GM23338 (cell line): ENCODE results near the gene ZNRF1. TPM values are rescaled to one million over a fixed set of nuclear protein-coding genes. Genes with fewer than 3 reads are reported as not detected.

Experiments used
- ATAC-seq: fragments of 200-7000 bp; cut with Tn5 transposase; 3 replicates; pipeline ENCODE4 v1.9.1; 2020
- DNase-seq: peaks from one replicate; pipeline ENCODE4 v3.0.0-alpha.2; 2015; ENCODE audit warnings: low spot score
- H2AFZ ChIP-seq: fragments of 200-600 bp; sonication (generic); 2 replicates; pipeline ENCODE4 v1.8.0; 2016; ENCODE audit warnings: antibody characterized with exemption, mild to moderate bottlenecking, moderate library complexity
- H3F3A ChIP-seq: fragments of 200-600 bp; sonication (generic); replicated peaks from 2 replicates; pipeline ENCODE4 v1.8.0; 2017; ENCODE audit warnings: antibody characterized with exemption, mixed run types, low read depth
- H3K27ac ChIP-seq: fragments of 200-600 bp; sonication (generic); 2 replicates; pipeline ENCODE4 v1.6.1; 2016; ENCODE audit warnings: low read depth
- H3K27me3 ChIP-seq: fragments of 200-600 bp; sonication (generic); 2 replicates; pipeline ENCODE4 v1.8.0; 2016; ENCODE audit warnings: mild to moderate bottlenecking, mixed run types, moderate library complexity; ENCODE audit not compliant: insufficient read depth
- H3K36me3 ChIP-seq: fragments of 200-600 bp; sonication (generic); 2 replicates; pipeline ENCODE4 v1.8.0; 2016; ENCODE audit warnings: mild to moderate bottlenecking; ENCODE audit not compliant: insufficient read depth
- H3K4me1 ChIP-seq: fragments of 200-600 bp; sonication (generic); 2 replicates; pipeline ENCODE4 v1.8.0; 2016; ENCODE audit warnings: mild to moderate bottlenecking, moderate library complexity; ENCODE audit not compliant: insufficient read depth
- H3K4me2 ChIP-seq: fragments of 200-600 bp; sonication (generic); 2 replicates; pipeline ENCODE4 v1.7.1; 2017; ENCODE audit warnings: mixed run types
- H3K4me3 ChIP-seq: fragments of 200-600 bp; sonication (generic); 2 replicates; pipeline ENCODE4 v1.6.1; 2016; ENCODE audit warnings: mixed run types
- H3K79me2 ChIP-seq: fragments of 200-600 bp; sonication (generic); replicated peaks from 2 replicates; pipeline ENCODE4 v1.8.0; 2017; ENCODE audit warnings: mild to moderate bottlenecking; ENCODE audit not compliant: insufficient read depth
- H3K9me2 ChIP-seq: fragments of 200-600 bp; sonication (generic); 2 replicates; pipeline ENCODE4 v1.8.0; 2017; ENCODE audit not compliant: insufficient read depth
- H4K20me1 ChIP-seq: fragments of 200-600 bp; sonication (generic); replicated peaks from 2 replicates; pipeline ENCODE4 v1.8.0; 2017; ENCODE audit warnings: mild to moderate bottlenecking; ENCODE audit not compliant: insufficient read depth
- H3K27ac Mint-ChIP-seq: 2 replicates; pipeline ENCODE4 v1.8.0; 2020; ENCODE audit warnings: inconsistent platforms, mild to moderate bottlenecking, moderate library complexity, mixed read lengths
- H3K27me3 Mint-ChIP-seq: 3 replicates; pipeline ENCODE4 v1.8.0; 2022; ENCODE audit warnings: low read depth, mild to moderate bottlenecking, moderate library complexity, mixed read lengths, inconsistent platforms; ENCODE audit not compliant: insufficient read depth, poor library complexity
- H3K36me3 Mint-ChIP-seq: 3 replicates; pipeline ENCODE4 v1.8.0; 2021; ENCODE audit warnings: low read depth, mild to moderate bottlenecking, inconsistent platforms, moderate library complexity, mixed read lengths
- H3K4me1 Mint-ChIP-seq: 3 replicates; pipeline ENCODE4 v1.8.0; 2020; ENCODE audit warnings: mild to moderate bottlenecking, inconsistent platforms, mixed read lengths
- H3K4me3 Mint-ChIP-seq: 3 replicates; pipeline ENCODE4 v1.8.0; 2021; ENCODE audit warnings: moderate library complexity, mild to moderate bottlenecking, inconsistent platforms, mixed read lengths
- H3K9me3 Mint-ChIP-seq: 3 replicates; pipeline ENCODE4 v1.8.0; 2020; ENCODE audit warnings: moderate library complexity, mild to moderate bottlenecking, inconsistent platforms, mixed read lengths
- CTCF ChIP-seq, 2 experiments: fragments of 200-600 bp in 1 of 2; sonication (generic) in 1 of 2; conservative IDR thresholded peaks; 2 replicates each; pipeline versions ENCODE4 v1.5.1 to v1.6.1; 2016 to 2017; ENCODE audit warnings: antibody characterized with exemption in 2 of 2, low read depth in 2 of 2, mild to moderate bottlenecking in 2 of 2, moderate library complexity in 1 of 2
- EZH2phosphoT487 ChIP-seq: fragments of 200-600 bp; sonication (generic); IDR thresholded peaks from one replicate; pipeline ENCODE4 v1.8.1; 2018; ENCODE audit warnings: antibody characterized with exemption; ENCODE audit not compliant: unreplicated experiment
- POLR2AphosphoS5 ChIP-seq: IDR thresholded peaks from 2 replicates; pipeline ENCODE4 v1.6.1; 2016; ENCODE audit warnings: antibody characterized with exemption, low read depth
- REST ChIP-seq: IDR thresholded peaks from one replicate; pipeline ENCODE4 v1.6.1; 2018; ENCODE audit warnings: antibody characterized with exemption; ENCODE audit not compliant: unreplicated experiment
- ZNF114 ChIP-seq: fragments of 250-450 bp; sonication (Bioruptor Pico); IDR thresholded peaks from 2 replicates; pipeline ENCODE4 v1.5.0; 2020; ENCODE audit warnings: mild to moderate bottlenecking, moderate library complexity
- polyA plus RNA-seq: library from polyadenylated mRNA; unstranded; fragments of >200 nt; fragmentation: Nextera tagmentation; extraction: Ambion mirVana; gene quantifications from 2 replicates; pipeline ENCODE4 v1.2.1, GENCODE V29; 2016
- total RNA-seq: library from RNA; depleted of rRNA; stranded (reverse); fragments of >200 nt; shearing (Covaris generic); gene quantifications from 2 replicates; pipeline ENCODE4 v1.2.3, GENCODE V29; 2014
- TF ChIP-seq, protein P1 (sequence below): fragments of 250-450 bp; sonication (Bioruptor Pico); IDR thresholded peaks from 2 replicates; pipeline ENCODE4 v1.5.0; 2020; ENCODE audit warnings: mild to moderate bottlenecking, moderate library complexity

The ZNRF1 gene
- total and polyA plus RNA-seq, 2 experiments from 2014 or later: 22.4 to 42.1 TPM

GRCh38 chr16:75052481-75053202, 53.8 kb downstream of the ZNRF1 start:
- H3K4me2 ChIP-seq: no peak overlapping the region
- Mint-ChIP-seq H3K27ac (no peak overlapping the region), H3K36me3 (peaks cover 6% of the 10 kb centered on the region; the same call in 2 of the 3 replicates), H3K9me3 (no peaks in the 10 kb centered on the region), H3K27me3 (peaks cover 2% of the 10 kb centered on the region), H3K4me3 (no peak overlapping the region), H3K4me1 (peaks cover 22% of the 10 kb centered on the region)
- peak; percentile 65 for DNase-seq
- peaks cover 97% of the 10 kb centered on the region for H3K79me2 ChIP-seq
- no peaks in the 10 kb centered on the region for H3K9me2 ChIP-seq
- TF ChIP-seq CTCF (conservative IDR thresholded peaks at IDR 0.05; ENCODE audit: low read depth in 2 of 2) (0 out of 4 replicates have a peak, but pooled peaks of 1 of the 2 experiments have one; percentile 11), POLR2AphosphoS5 (no peak)
- peaks cover 13% of the 10 kb centered on the region for H3K4me1 ChIP-seq
- ATAC-seq: peak; percentile 87
- no peaks in the 10 kb centered on the region for H3K27me3 ChIP-seq
- no peak overlapping the region for H3K27ac ChIP-seq
- peaks cover 9% of the 10 kb centered on the region; the same call in 1 of the 2 replicates for H3F3A ChIP-seq
- H3K4me3 ChIP-seq: no peak overlapping the region
- peaks cover 20% of the 10 kb centered on the region for H4K20me1 ChIP-seq
- no peak overlapping the region for H2AFZ ChIP-seq
- H3K36me3 ChIP-seq: no peaks in the 10 kb centered on the region

- Mint-ChIP-seq H3K36me3 (peaks cover 6% of the 10 kb centered on the region; the same call in 2 of the 3 replicates), H3K27me3 (no peaks in the 10 kb centered on the region), H3K4me3 (no peak overlapping the region), H3K4me1 (peaks cover 31% of the 10 kb centered on the region), H3K27ac (no peak overlapping the region), H3K9me3 (no peaks in the 10 kb centered on the region)
- Histone ChIP-seq H3K27ac (0 out of 2 replicates have a peak overlapping the region, but pooled peaks have one; percentile 60), H3K9me2 (no peaks in the 10 kb centered on the region), H3K79me2 (peaks cover 96% of the 10 kb centered on the region), H3K4me1 (peaks cover 13% of the 10 kb centered on the region), H3K27me3 (no peaks in the 10 kb centered on the region), H2AFZ (no peak overlapping the region), H3K36me3 (no peaks in the 10 kb centered on the region), H3K4me3 (no peak overlapping the region), H4K20me1 (peaks cover 21% of the 10 kb centered on the region), H3F3A (peaks cover 11% of the 10 kb centered on the region; the same call in 1 of the 2 replicates), H3K4me2 (no peak overlapping the region)
- DNase-seq (no peak), ATAC-seq (no peak)
- TF ChIP-seq, protein P1, sequence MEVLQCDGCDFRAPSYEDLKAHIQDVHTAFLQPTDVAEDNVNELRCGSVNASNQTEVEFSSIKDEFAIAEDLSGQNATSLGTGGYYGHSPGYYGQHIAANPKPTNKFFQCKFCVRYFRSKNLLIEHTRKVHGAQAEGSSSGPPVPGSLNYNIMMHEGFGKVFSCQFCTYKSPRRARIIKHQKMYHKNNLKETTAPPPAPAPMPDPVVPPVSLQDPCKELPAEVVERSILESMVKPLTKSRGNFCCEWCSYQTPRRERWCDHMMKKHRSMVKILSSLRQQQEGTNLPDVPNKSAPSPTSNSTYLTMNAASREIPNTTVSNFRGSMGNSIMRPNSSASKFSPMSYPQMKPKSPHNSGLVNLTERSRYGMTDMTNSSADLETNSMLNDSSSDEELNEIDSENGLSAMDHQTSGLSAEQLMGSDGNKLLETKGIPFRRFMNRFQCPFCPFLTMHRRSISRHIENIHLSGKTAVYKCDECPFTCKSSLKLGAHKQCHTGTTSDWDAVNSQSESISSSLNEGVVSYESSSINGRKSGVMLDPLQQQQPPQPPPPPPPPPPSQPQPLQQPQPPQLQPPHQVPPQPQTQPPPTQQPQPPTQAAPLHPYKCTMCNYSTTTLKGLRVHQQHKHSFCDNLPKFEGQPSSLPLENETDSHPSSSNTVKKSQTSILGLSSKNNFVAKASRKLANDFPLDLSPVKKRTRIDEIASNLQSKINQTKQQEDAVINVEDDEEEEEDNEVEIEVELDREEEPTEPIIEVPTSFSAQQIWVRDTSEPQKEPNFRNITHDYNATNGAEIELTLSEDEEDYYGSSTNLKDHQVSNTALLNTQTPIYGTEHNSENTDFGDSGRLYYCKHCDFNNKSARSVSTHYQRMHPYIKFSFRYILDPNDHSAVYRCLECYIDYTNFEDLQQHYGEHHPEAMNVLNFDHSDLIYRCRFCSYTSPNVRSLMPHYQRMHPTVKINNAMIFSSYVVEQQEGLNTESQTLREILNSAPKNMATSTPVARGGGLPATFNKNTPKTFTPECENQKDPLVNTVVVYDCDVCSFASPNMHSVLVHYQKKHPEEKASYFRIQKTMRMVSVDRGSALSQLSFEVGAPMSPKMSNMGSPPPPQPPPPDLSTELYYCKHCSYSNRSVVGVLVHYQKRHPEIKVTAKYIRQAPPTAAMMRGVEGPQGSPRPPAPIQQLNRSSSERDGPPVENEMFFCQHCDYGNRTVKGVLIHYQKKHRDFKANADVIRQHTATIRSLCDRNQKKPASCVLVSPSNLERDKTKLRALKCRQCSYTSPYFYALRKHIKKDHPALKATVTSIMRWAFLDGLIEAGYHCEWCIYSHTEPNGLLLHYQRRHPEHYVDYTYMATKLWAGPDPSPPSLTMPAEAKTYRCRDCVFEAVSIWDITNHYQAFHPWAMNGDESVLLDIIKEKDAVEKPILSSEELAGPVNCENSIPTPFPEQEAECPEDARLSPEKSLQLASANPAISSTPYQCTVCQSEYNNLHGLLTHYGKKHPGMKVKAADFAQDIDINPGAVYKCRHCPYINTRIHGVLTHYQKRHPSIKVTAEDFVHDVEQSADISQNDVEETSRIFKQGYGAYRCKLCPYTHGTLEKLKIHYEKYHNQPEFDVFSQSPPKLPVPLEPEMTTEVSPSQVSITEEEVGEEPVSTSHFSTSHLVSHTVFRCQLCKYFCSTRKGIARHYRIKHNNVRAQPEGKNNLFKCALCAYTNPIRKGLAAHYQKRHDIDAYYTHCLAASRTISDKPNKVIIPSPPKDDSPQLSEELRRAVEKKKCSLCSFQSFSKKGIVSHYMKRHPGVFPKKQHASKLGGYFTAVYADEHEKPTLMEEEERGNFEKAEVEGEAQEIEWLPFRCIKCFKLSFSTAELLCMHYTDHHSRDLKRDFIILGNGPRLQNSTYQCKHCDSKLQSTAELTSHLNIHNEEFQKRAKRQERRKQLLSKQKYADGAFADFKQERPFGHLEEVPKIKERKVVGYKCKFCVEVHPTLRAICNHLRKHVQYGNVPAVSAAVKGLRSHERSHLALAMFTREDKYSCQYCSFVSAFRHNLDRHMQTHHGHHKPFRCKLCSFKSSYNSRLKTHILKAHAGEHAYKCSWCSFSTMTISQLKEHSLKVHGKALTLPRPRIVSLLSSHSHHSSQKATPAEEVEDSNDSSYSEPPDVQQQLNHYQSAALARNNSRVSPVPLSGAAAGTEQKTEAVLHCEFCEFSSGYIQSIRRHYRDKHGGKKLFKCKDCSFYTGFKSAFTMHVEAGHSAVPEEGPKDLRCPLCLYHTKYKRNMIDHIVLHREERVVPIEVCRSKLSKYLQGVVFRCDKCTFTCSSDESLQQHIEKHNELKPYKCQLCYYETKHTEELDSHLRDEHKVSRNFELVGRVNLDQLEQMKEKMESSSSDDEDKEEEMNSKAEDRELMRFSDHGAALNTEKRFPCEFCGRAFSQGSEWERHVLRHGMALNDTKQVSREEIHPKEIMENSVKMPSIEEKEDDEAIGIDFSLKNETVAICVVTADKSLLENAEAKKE (CRISPR knock-in tag): no peak
- TF ChIP-seq EZH2phosphoT487 (no peak), ZNF114 (no peak), REST (no peak)
Measured at GRCh38 chr16:75053791-75054555, 55.1 kb downstream of the ZNRF1 start.
